IPS DF 19.7 (cell line): ENCODE data around the gene GLP2R.

ENCODE experiments used
- DNase-seq: peaks from one replicate; pipeline ENCODE4 v3.0.0-alpha.2; 2013; ENCODE audit warnings: low read depth, low spot score

Gene GLP2R

DNA sequence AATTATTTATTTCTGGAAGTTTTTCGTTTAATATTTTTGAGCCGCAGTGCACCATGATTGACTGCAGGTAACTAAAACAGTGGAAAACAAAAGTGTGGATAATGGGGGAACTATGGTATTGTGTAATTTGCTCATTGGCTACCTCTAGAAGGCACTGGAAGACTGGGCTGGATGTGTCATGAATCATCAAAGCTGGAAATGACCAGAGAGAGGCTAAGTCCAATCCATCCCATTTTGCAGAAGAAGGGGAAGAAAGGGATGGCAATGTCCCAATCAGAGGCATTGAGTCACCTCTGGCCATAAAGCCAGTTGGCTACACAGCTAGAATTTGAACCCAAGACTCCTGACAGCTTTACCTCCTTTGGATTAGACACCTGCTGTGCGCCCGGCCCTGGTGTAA, 29.3 kb downstream of the GLP2R start:
- DNase-seq = no peak

GRCh38 chr17:9859781-9860180, 34.1 kb downstream of the GLP2R start:
- no peak for DNase-seq

- DNase-seq = no peak
These were observed 35.1 kb downstream of the GLP2R start for GRCh38 chr17:9860851-9861250.

DNA sequence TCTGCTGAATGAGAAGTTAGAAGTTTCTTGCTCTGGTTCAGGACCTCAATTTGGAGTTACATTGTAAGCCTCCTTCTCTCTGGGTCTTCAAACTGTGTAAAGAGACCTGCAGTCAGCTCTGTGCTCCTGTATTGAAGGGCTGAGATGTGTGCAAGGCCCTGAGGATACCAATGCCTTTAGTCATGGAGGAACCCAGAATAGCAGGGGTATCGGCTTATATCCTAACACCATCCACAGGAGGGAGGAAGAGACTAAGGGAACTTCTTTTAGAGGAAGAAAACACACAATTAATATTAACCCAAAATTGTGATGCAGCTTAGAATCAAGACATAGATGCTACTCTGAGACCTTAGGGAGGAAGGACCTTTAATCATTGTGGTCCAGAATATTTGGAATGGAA, 36.5 kb downstream of the GLP2R start:
- no peak for DNase-seq

GRCh38 chr17:9862949-9863348, 37.2 kb downstream of the GLP2R start:
- DNase-seq = no peak

- DNase-seq = no peak
These were observed 39.9 kb downstream of the GLP2R start for GRCh38 chr17:9865586-9865985.

DNA sequence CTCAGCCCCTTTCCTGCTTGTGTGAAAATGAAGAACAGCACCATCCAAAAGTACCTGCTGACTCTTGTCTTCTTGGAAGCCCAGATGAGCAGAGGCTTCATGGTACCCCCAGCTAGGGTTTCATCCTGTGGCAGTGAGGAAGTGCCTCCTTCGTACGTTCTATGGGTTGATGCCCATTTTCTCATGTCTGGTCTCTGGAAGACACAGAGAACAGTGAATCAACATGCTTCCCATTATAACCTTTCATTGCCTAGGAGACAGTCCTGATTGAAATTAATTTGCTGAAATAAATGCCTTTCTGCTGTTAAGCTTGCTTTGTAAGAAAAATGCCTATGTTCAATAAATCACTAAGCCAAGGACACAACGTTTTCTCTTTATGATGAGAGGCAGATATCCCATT, 42.8 kb downstream of the GLP2R start:
- no peak for DNase-seq

DNA sequence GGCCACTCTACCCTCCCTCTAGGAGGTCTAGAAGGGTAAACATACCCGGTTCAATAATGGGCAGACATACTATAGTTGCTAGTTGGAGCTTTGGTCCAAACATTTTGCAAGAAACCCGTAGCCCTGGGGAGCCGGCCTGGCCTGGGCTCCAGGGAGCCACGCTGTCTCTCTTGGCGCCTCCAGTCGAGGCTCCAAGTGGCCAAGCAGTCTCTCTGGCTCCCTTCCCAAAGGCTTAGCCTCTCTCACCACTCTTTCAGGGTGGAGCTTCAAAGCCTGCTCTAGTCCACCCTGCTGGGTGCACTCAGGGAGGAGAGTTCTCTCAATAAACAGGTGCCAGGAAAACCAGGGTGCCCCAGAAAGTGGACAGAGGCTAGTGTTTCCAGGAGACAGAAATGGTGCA, 47.1 kb downstream of the GLP2R start:
- no peak for DNase-seq

- peak; percentile 12 for DNase-seq
These were observed 49.0 kb downstream of the GLP2R start for GRCh38 chr17:9874722-9875121.

DNA sequence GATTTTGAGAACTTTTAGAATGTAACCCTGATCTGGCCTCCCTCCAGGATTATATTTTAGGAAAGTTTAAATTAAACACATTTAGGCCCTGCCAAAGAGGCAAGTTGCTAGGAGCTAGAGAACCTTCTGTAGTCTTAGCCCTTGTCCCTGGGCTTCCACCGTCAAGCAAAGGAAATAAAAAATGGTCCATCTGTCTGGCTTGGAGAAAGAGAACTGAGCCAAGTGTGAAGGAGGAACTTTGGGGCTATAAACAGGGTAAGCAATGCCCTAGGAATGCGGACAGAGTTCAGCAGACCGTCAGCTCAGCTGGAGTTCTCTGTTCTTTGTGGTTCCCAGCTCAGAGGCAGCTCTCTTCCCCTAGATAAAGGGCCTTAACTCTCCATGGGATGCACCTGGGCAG, 49.7 kb downstream of the GLP2R start:
- DNase-seq = peak; percentile 5

- no peak for DNase-seq
These were observed 52.6 kb downstream of the GLP2R start for GRCh38 chr17:9878356-9878755.

DNA sequence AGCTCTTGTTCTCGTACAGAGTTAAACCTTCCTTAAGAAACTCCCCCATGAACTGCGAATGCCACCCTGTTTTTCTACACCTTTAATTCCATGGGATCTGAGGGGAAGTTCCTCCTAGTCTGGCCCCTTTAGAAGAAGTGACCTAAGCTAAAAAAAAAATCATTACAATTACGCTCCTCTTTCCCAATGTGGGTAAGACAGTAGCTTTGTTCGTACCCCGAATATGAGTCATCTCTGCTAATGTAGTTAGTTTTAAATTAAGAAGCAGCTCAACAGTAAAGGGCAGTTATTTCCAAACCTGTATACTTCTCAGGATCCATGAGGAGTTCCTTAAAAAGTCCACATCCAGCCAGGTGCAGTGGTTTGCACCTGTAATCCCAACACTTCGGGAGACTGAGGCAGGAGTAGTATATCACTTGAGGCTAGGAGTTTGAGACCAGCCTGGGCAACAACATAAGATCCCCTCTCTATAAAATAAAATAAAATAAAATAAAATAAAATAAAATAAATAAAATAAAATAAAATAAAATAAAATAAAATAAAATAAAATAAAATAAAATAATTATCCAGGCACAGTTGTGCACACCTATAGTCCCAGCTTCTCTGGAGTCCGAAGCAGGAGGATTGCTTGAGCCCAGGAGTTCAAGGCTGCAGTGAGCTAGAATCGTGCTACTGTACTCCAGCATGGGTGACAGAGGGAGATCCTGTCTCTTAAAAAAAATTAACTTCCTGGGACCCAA, 53.2 kb downstream of the GLP2R start:
- no peak for DNase-seq

GRCh38 chr17:9880582-9880999, 54.9 kb downstream of the GLP2R start:
- no peak for DNase-seq

DNA sequence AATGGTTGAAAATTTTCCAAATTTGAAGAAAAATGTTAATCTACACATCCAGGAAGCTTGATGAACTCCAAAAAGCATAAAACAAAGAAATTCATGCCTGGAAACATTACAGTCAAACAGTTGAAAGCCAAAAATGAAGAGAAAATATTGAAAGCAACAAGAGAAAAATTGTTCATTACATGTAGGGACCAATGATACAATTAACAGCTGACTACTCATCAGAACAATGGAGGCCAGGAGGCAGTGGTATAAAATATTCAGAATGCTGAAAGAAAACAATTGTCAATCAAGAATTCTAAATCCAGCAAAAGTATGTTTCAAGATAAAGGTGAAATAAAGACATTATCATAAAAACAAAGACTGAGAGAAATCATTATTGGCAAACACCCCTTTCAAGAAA, 57.7 kb downstream of the GLP2R start:
- no peak for DNase-seq

DNA sequence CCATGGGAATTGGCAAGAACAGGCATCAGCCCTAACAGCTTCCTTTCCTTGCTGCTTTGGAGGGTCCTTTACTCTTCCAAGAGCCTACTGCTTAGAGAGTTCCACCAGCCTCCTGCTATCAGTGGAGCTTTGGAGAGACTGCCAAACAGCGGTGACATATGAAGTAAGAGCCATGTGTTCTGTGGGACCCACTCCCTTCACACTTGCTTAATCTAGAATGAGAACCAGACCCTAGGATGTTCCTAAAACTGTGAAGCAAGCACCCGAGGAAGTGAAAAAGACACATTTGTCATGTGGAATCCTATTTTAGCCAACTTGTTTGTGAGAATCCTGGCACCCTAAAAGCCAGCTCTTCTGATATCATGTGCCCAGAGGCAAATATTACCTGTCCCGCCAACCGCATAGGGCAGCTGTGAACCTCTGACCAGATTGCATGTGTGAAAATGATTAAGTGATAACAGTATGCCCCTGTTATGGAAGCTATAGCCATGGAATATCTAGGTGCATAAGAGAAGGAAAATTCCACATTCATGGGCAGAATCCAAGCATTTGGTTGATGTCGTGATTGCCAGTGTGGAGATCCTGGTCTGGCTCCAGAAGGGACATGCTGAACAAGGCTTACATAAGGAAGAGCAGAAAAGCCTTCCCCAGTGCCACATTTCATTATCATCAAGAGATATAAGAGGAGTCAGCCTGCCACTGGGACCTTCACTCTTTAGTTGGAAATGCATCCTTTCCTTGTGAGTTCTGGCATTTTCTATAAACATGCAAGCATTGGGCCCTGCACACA, 60.6 kb downstream of the GLP2R start:
- DNase-seq = no peak

- no peak for DNase-seq
These were observed 61.8 kb downstream of the GLP2R start for GRCh38 chr17:9887508-9887907.

DNA sequence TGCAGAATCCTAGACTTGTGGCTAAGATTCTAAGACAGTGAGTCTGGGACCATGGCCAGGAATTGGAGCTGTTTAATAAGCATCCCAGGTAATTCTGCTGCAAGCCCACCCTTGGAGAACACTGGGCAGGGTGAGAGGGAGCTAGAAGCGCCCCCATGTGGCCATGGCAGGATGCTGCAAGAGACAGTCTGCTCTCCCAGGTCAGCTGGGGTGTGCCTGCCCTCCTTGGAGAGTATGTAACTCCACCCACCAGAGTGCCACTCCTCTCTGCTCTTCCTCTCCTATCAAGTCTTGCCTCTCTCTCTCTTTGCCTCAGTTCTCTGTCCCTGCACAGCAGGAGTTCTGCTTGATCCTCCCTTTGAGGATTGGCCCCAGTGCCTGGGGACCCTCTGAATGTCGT, 64.4 kb downstream of the GLP2R start:
- DNase-seq = peak; percentile 54

- DNase-seq = no peak
These were observed 67.8 kb downstream of the GLP2R start for GRCh38 chr17:9893411-9894012.

GRCh38 chr17:9894231-9894630, 68.5 kb downstream of the GLP2R start:
- DNase-seq = no peak

DNA sequence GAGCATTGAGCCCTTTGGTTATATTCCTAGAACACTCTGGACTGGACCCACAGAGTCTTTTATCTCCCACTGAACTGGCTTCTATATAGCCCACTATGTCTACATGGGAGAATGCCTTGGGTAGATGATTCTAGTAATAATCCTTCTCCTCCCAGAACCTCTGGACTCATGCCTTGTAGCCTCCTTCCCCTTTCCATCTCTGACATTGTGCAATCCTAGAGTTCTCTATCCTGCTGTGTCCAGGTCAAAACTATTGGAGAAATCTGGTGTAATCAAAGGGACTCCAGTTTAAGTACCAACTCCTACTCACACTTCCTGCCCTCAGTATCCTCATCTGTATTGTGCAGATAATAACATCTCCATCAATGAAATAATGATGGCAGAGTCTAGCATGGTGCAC, 70.2 kb downstream of the GLP2R start:
- no peak for DNase-seq

DNA sequence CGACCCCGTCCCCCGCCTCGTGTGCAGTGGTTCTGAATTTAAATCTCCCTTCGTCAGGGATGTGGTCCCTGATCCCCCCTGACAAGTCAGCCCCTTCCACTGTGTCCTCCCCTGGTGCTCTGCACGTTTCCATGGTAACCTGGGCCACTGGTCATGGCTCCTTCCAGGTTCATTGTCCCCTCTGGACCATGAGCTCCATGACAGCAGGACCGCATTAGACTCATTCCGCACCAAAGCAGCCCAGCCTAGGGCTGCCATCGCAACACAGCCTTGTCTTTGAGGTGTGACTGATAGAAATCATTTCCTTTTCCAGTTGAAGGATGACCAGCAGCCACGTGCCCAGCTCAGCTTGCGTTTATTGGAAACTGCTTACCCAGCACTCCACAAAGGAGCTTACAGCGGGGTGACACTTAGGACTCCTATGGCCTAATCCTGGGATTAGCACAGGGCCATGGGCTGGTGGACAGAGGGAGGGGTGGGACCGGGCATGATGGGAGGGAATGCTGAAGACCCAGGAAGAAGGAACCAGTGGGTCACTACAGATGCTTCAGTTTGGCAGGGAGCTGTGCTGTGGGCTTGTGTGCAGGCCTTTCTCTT, 71.7 kb downstream of the GLP2R start:
- no peak for DNase-seq

- no peak for DNase-seq
These were observed 73.1 kb downstream of the GLP2R start for GRCh38 chr17:9898812-9899211.
